ENCODE measurements around the gene ALCAM.

Gene ALCAM

GRCh38 chr3:105527949-105528348, 161.2 kb downstream of the ALCAM start:
- no peak for DNase-seq (ENCODE audit: low spot score)

GRCh38 chr3:105528955-105529354, 162.2 kb downstream of the ALCAM start:
- no peak for DNase-seq (ENCODE audit: low spot score)

GRCh38 chr3:105529456-105529855, 162.7 kb downstream of the ALCAM start:
- no peak for DNase-seq (ENCODE audit: low spot score)

- no peak for DNase-seq (ENCODE audit: low spot score)
Measured at GRCh38 chr3:105532251-105532650, 165.5 kb downstream of the ALCAM start.

GRCh38 chr3:105533960-105534359, 167.3 kb downstream of the ALCAM start:
- no peak for DNase-seq (ENCODE audit: low spot score)

- no peak for DNase-seq (ENCODE audit: low spot score)
Measured at GRCh38 chr3:105534491-105534890, 167.8 kb downstream of the ALCAM start.

GRCh38 chr3:105537371-105538080, 170.8 kb downstream of the ALCAM start:
- no peak for DNase-seq (ENCODE audit: low spot score)

- no peak for DNase-seq (ENCODE audit: low spot score)
Measured at GRCh38 chr3:105538483-105538882, 171.8 kb downstream of the ALCAM start.

- no peak for DNase-seq (ENCODE audit: low spot score)
Measured at GRCh38 chr3:105539897-105540296, 173.2 kb downstream of the ALCAM start.

- DNase-seq (ENCODE audit: low spot score), result no peak
Measured at GRCh38 chr3:105542282-105543019, 175.7 kb downstream of the ALCAM start.

- no peak for DNase-seq (ENCODE audit: low spot score)
Measured at GRCh38 chr3:105545051-105545450, 178.3 kb downstream of the ALCAM start.

- DNase-seq (ENCODE audit: low spot score), result no peak
Measured at GRCh38 chr3:105553851-105554250, 187.1 kb downstream of the ALCAM start.

- DNase-seq (ENCODE audit: low spot score), result no peak
Measured at GRCh38 chr3:105555206-105555605, 188.5 kb downstream of the ALCAM start.

- no peak for DNase-seq (ENCODE audit: low spot score)
Measured at GRCh38 chr3:105559856-105560255, 193.1 kb downstream of the ALCAM start.

GRCh38 chr3:105561876-105562275, 195.2 kb downstream of the ALCAM start:
- no peak for DNase-seq (ENCODE audit: low spot score)

GRCh38 chr3:105564546-105565288, 198.0 kb downstream of the ALCAM start:
- DNase-seq (ENCODE audit: low spot score), result no peak

- no peak for DNase-seq (ENCODE audit: low spot score)
Measured at GRCh38 chr3:105571005-105571404, 204.3 kb downstream of the ALCAM start.

- no peak for DNase-seq (ENCODE audit: low spot score)
Measured at GRCh38 chr3:105572501-105572900, 205.8 kb downstream of the ALCAM start.

- no peak for DNase-seq (ENCODE audit: low spot score)
Measured at GRCh38 chr3:105579439-105579838, 212.7 kb downstream of the ALCAM start.

GRCh38 chr3:105580296-105580965, 213.7 kb downstream of the ALCAM start:
- DNase-seq (ENCODE audit: low spot score), result no peak

- no peak for DNase-seq (ENCODE audit: low spot score)
Measured at GRCh38 chr3:105582015-105582414, 215.3 kb downstream of the ALCAM start.

Data from D341Med (cell line).